ENCODE measurements around the gene PTDSS2.

The PTDSS2 gene

DNA sequence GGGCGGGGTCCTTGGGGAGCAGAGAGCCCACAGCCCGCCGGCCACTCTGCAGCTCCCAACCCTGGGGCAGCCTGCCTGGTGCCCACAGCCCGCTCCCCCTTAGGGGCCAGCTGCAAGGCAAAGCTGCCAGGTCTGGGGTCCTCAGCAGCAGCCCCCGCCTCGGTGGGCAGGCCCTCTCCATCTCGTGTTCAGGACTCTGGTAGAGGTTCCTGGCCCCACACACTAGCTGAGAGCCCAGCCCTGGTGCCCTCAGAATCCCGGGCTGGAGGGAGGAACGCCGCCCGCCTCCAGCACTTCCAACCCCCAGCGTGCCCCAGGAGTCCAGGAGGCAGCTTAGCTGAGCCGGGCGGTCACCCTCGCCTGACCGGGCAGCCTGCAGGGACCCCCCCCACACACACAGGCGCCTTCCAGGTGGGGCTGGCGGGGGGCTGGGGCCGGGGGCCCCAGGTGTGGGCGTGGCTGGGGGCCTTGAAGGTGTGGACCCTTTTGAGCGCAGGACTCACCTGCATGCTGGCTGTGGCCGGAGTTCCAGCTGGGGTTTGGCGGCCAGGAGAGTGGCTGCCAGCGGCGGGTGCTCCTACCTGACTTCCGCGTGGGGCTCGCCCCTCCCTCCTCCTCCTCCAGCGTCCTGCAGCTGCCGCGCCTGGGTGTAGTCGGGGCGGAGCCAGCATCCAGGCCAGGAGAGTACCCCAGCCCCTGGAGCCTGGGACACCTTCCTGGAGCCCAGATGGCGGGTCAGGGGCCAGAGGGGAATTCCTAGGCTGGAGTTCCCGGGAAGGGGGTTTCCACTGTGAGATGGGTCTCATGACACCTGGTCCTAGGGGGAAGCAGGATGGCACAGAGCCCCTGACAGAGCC lies 8.4 kb upstream of the PTDSS2 start, which contains the start of gene ANO9:
Gene ANO9 (minus strand): TSS at position 594 of the 857 bp plus-strand sequence. CDS start 85 bp downstream, at position 509.
- no peak within 1 kb of the TSS for H3K4me3 ChIP-seq (IDR thresholded peaks at IDR 0.05; ENCODE audit: insufficient read depth, low read depth, low read length)
- H2AFZ ChIP-seq (ENCODE audit: low read depth), result peak within 1 kb of the TSS; percentile 64
- peak within 1 kb of the TSS; percentile 50; the same call in 1 of the 2 replicates for H3K9ac ChIP-seq
- H4K20me1 ChIP-seq (ENCODE audit: insufficient read depth), result no peaks in the 10 kb centered on the region
- no peaks in the 10 kb centered on the region for H3K79me2 ChIP-seq (ENCODE audit: insufficient read depth, low read depth)
- H3K4me2 ChIP-seq, result peak within 1 kb of the TSS; percentile 51
- TF ChIP-seq, protein P1, sequence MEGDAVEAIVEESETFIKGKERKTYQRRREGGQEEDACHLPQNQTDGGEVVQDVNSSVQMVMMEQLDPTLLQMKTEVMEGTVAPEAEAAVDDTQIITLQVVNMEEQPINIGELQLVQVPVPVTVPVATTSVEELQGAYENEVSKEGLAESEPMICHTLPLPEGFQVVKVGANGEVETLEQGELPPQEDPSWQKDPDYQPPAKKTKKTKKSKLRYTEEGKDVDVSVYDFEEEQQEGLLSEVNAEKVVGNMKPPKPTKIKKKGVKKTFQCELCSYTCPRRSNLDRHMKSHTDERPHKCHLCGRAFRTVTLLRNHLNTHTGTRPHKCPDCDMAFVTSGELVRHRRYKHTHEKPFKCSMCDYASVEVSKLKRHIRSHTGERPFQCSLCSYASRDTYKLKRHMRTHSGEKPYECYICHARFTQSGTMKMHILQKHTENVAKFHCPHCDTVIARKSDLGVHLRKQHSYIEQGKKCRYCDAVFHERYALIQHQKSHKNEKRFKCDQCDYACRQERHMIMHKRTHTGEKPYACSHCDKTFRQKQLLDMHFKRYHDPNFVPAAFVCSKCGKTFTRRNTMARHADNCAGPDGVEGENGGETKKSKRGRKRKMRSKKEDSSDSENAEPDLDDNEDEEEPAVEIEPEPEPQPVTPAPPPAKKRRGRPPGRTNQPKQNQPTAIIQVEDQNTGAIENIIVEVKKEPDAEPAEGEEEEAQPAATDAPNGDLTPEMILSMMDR (conservative IDR thresholded peaks at IDR 0.05; ENCODE audit: low read depth, low read length), result no peak
- H3K27ac ChIP-seq, result no peak within 1 kb of the TSS
- H3K36me3 ChIP-seq (ENCODE audit: insufficient read depth), result no peaks in the 10 kb centered on the region
- H3K27me3 ChIP-seq (ENCODE audit: insufficient read depth, low read depth), result no peaks in the 10 kb centered on the region; the same call in 1 of the 2 replicates
- H3K4me1 ChIP-seq (ENCODE audit: low read depth, poor library complexity, severe bottlenecking), result peaks cover 9% of the 10 kb centered on the region

DNA sequence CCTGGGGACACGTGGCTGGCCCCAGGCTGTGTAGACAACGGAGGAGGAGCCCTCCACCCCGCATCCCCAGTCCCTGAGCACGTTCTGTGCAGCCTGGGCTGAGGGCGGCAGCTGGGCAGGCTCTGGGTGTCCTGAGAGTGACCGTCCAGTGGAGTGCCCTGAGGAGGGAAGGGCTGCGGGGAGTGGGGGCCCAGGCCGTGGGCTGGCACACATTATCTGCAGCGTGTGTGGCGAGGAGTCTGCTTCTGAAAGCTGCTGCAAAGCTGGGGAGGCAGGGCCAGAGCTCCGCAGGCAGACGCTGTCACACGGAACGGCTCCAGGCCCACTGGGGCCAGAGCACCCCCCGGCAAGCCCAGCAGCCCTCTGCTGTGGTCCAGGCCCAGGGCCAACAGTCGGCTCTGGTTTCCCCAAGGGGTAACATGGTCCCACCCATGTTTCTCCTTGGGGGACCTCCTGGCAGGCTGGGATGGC lies 7.4 kb upstream of the PTDSS2 start:
- no peak overlapping the region for H3K9ac ChIP-seq
- no peak overlapping the region for H3K27ac ChIP-seq

DNA sequence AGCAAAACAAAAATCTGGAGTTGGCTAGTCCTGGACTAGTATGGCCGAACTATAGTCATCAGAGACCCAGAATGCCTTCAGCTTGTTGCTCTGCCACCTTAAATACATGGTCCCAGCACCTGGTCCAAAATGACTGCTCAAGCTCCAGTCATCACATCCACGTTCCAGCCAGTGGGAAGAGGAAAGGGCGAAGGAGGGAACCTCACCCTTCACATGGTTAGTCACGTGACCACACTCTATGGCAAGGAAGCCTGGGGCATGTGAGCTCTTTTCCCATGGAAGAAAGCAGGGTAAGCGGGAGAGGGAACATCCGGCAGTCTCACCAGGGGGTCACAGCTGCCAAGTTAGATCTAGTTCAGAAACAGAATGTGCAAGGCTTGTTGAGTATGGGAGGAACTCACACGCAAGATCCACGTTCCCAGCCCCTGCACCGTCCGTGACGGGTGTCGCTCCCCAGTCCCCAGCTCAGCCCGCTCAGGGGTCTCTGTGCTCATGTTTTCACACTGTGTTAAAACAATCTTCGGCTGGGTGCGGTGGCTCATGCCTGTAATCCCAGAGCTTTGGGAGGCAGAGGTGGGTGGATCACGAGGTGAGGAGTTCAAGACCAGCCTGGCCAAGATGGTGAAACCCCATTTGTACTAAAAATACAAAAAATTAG lies 6.4 kb upstream of the PTDSS2 start:
- Histone ChIP-seq H3K27ac (no peak overlapping the region), H3K79me2 (ENCODE audit: insufficient read depth, low read depth) (no peaks in the 10 kb centered on the region), H3K9ac (no peak overlapping the region), H3K36me3 (ENCODE audit: insufficient read depth) (no peaks in the 10 kb centered on the region), H4K20me1 (ENCODE audit: insufficient read depth) (no peaks in the 10 kb centered on the region), H3K27me3 (ENCODE audit: insufficient read depth, low read depth) (no peaks in the 10 kb centered on the region; the same call in 1 of the 2 replicates), H3K4me2 (no peak overlapping the region), H3K4me1 (ENCODE audit: low read depth, poor library complexity, severe bottlenecking) (peaks cover 22% of the 10 kb centered on the region), H3K4me3 (IDR thresholded peaks at IDR 0.05; ENCODE audit: insufficient read depth, low read depth, low read length) (no peak overlapping the region), H2AFZ (ENCODE audit: low read depth) (no peak overlapping the region)
- TF ChIP-seq, protein P1 (conservative IDR thresholded peaks at IDR 0.05; ENCODE audit: low read depth, low read length), result no peak

More for the DNA sequence above, 7.4 kb upstream of the PTDSS2 start:
- TF ChIP-seq, protein P1 (conservative IDR thresholded peaks at IDR 0.05; ENCODE audit: low read depth, low read length), result no peak
- H3K4me2 ChIP-seq, result no peak overlapping the region
- no peaks in the 10 kb centered on the region for H4K20me1 ChIP-seq (ENCODE audit: insufficient read depth)
- H3K36me3 ChIP-seq (ENCODE audit: insufficient read depth), result no peaks in the 10 kb centered on the region
- H3K4me1 ChIP-seq (ENCODE audit: low read depth, poor library complexity, severe bottlenecking), result peaks cover 17% of the 10 kb centered on the region
- no peak overlapping the region for H2AFZ ChIP-seq (ENCODE audit: low read depth)
- H3K79me2 ChIP-seq (ENCODE audit: insufficient read depth, low read depth), result no peaks in the 10 kb centered on the region
- no peaks in the 10 kb centered on the region; the same call in 1 of the 2 replicates for H3K27me3 ChIP-seq (ENCODE audit: insufficient read depth, low read depth)
- no peak overlapping the region for H3K4me3 ChIP-seq (IDR thresholded peaks at IDR 0.05; ENCODE audit: insufficient read depth, low read depth, low read length)

DNA sequence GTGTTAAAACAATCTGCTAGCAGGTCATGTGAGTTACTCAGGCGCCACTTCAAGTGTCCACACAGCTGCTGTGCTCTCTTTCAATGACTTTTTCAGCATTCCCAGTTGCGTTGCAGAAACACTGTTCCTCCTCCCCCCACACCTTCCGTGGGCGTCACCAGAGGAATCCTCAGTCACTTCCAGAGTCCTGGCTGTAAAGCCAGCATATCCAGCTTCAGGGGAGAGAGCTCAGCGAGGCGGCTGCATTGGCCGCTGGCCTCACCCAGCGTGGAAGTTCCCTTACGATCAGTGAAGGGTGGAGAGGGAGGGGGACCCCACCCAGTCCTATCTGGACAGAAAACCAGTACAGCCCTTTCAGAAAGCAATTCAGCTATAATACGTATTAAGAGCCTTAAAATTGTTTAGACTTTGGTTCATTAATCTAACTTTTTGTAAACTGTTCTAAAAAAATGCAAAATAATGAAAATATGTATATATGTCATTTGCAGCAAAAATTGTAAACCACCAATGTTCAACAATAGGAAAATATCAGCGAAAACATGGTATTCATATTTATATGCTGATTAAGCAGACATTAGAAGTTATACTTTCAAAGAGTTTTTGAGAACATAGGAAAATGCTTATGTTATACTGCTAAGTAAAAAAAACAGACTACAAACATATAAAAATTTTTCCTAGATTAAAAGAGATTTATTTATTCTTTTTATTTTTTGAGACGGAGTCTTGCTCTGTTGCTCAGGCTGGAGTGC lies 5.5 kb upstream of the PTDSS2 start:
- Histone ChIP-seq H3K4me1 (ENCODE audit: low read depth, poor library complexity, severe bottlenecking) (peaks cover 31% of the 10 kb centered on the region), H3K9ac (no peak overlapping the region), H3K4me3 (IDR thresholded peaks at IDR 0.05; ENCODE audit: insufficient read depth, low read depth, low read length) (no peak overlapping the region)

More for the DNA sequence above, 5.5 kb upstream of the PTDSS2 start:
- Histone ChIP-seq H3K79me2 (ENCODE audit: insufficient read depth, low read depth) (no peaks in the 10 kb centered on the region), H3K4me2 (no peak overlapping the region), H2AFZ (ENCODE audit: low read depth) (no peak overlapping the region), H3K27me3 (ENCODE audit: insufficient read depth, low read depth) (no peaks in the 10 kb centered on the region; the same call in 1 of the 2 replicates), H3K27ac (no peak overlapping the region), H4K20me1 (ENCODE audit: insufficient read depth) (no peaks in the 10 kb centered on the region), H3K36me3 (ENCODE audit: insufficient read depth) (no peaks in the 10 kb centered on the region)
- TF ChIP-seq, protein P1 (conservative IDR thresholded peaks at IDR 0.05; ENCODE audit: low read depth, low read length), result no peak
